SK-N-SH (cell line): Measurements from ENCODE around the gene SMARCD3. TPM values are rescaled to one million over a fixed set of nuclear protein-coding genes. Genes with fewer than 3 reads are reported as not detected.

Experiments
- CTCF ChIA-PET: fragments of 300-600, 350-600 bp; formaldehyde crosslinking; extraction: SDS; loops from one replicate; lab custom pipeline; 2021; lab: Yijun Ruan, JAX
- POLR2A ChIA-PET: fragments of 350-600 bp; sonication (Branson Sonifier 250); formaldehyde crosslinking; extraction: SDS; loops from one replicate; lab custom pipeline; 2020; ENCODE audit warnings: antibody characterized with exemption, inconsistent platforms; lab: Yijun Ruan, JAX
- DNase-seq: peaks from one replicate; pipeline ENCODE4 v3.0.0; 2012
- H2AFZ ChIP-seq: fragments of 200-600 bp; sonication (generic); 2 replicates; pipeline ENCODE4 v1.8.1; 2016; ENCODE audit warnings: antibody characterized with exemption, mild to moderate bottlenecking, low read depth
- H3F3A ChIP-seq: fragments of 200-600 bp; sonication (generic); replicated peaks from 2 replicates; pipeline ENCODE3; 2016; ENCODE audit warnings: antibody characterized with exemption, mild to moderate bottlenecking; ENCODE audit not compliant: insufficient read depth
- H3K27ac ChIP-seq, 2 experiments: fragments of 200-500 bp in 1 of 2; fragments of 200-600 bp in 1 of 2; sonication (Bioruptor generic) in 1 of 2; sonication (generic), shearing (Covaris generic) in 1 of 2; 2 replicates each; pipeline versions ENCODE4 v1.5.1 to v1.6.1; 2014 to 2016; ENCODE audit warnings: low read depth in 2 of 2, inconsistent platforms in 1 of 2, low read length in 1 of 2, mild to moderate bottlenecking in 1 of 2, mixed read lengths in 1 of 2
- H3K27me3 ChIP-seq: fragments of 200-600 bp; sonication (generic), shearing (Covaris generic); 2 replicates; pipeline ENCODE4 v1.6.1; 2016; ENCODE audit warnings: mixed run types; ENCODE audit not compliant: insufficient read depth
- H3K36me3 ChIP-seq, 2 experiments: fragments of 200-500 bp in 1 of 2; fragments of 200-600 bp in 1 of 2; sonication (Bioruptor generic) in 1 of 2; sonication (generic) in 1 of 2; replicated peaks in 1 of 2; 2 replicates each; pipeline versions ENCODE3 to v1.5.1; 2014 to 2016; ENCODE audit warnings: low read length in 1 of 2, mild to moderate bottlenecking in 1 of 2; ENCODE audit not compliant: insufficient read depth in 2 of 2, control insufficient read depth in 1 of 2
- H3K4me1 ChIP-seq, 2 experiments: fragments of 200-500 bp in 1 of 2; fragments of 200-600 bp in 1 of 2; sonication (Bioruptor generic) in 1 of 2; sonication (generic), shearing (Covaris generic) in 1 of 2; 2 replicates each; pipeline versions ENCODE4 v1.5.1 to v1.6.1; 2014 to 2016; ENCODE audit warnings: low read depth in 1 of 2, low read length in 1 of 2, mixed run types in 1 of 2; ENCODE audit not compliant: insufficient read depth in 2 of 2, control insufficient read depth in 1 of 2
- H3K4me2 ChIP-seq: fragments of 200-600 bp; sonication (generic), shearing (Covaris generic); 2 replicates; pipeline ENCODE4 v1.6.1; 2017; ENCODE audit warnings: mixed run types
- H3K4me3 ChIP-seq, 2 experiments: fragments of 200-500 bp in 1 of 2; fragments of 200-600 bp in 1 of 2; sonication (Bioruptor generic) in 1 of 2; sonication (generic), shearing (Covaris generic) in 1 of 2; 2 replicates each; pipeline versions ENCODE4 v1.5.1 to v1.8.1; 2014 to 2016; ENCODE audit warnings: low read depth in 2 of 2, inconsistent platforms in 1 of 2, low read length in 1 of 2, mild to moderate bottlenecking in 1 of 2, mixed read lengths in 1 of 2, moderate library complexity in 1 of 2
- H3K79me2 ChIP-seq: fragments of 200-600 bp; sonication (generic); 2 replicates; pipeline ENCODE4 v1.8.1; 2017; ENCODE audit warnings: mild to moderate bottlenecking; ENCODE audit not compliant: insufficient read depth
- H3K9ac ChIP-seq: fragments of 200-600 bp; sonication (generic); 2 replicates; pipeline ENCODE4 v1.6.1; 2017; ENCODE audit warnings: mixed run types
- H3K9me2 ChIP-seq: fragments of 200-600 bp; sonication (generic); 2 replicates; pipeline ENCODE4 v1.6.1; 2017; ENCODE audit warnings: mixed run types
- H3K9me3 ChIP-seq: fragments of 200-600 bp; sonication (generic); 2 replicates; pipeline ENCODE4 v1.6.1; 2017; ENCODE audit warnings: mixed run types, mild to moderate bottlenecking, moderate library complexity
- H4K20me1 ChIP-seq: fragments of 200-600 bp; sonication (generic); 2 replicates; pipeline ENCODE4 v1.6.1; 2017; ENCODE audit warnings: mild to moderate bottlenecking, mixed run types; ENCODE audit not compliant: insufficient read depth
- ELF1 ChIP-seq: IDR thresholded peaks from 2 replicates; pipeline ENCODE4 v1.4.0; 2012
- EP300 ChIP-seq, 2 experiments: IDR thresholded peaks; 2 replicates each; pipeline versions ENCODE4 v1.4.0 to v1.6.1; 2012; ENCODE audit warnings: borderline replicate concordance in 1 of 2, low read depth in 1 of 2, low read length in 1 of 2
- EZH2phosphoT487 ChIP-seq: fragments of 200-600 bp; sonication (generic); IDR thresholded peaks from 2 replicates; pipeline ENCODE4 v1.6.1; 2017; ENCODE audit warnings: low read depth, mixed run types, mild to moderate bottlenecking, antibody characterized with exemption, moderate library complexity, borderline replicate concordance
- FOSL2 ChIP-seq: IDR thresholded peaks from 2 replicates; pipeline ENCODE4 v1.4.0; 2012; ENCODE audit warnings: low read depth, mild to moderate bottlenecking, moderate library complexity, borderline replicate concordance
- FOXJ3 ChIP-seq: sonication (generic); formaldehyde crosslinking; IDR thresholded peaks from 2 replicates; pipeline ENCODE4 v1.5.1; 2020; ENCODE audit warnings: mild to moderate bottlenecking, missing genetic modification reagents
- GABPA ChIP-seq: IDR thresholded peaks from 2 replicates; pipeline ENCODE4 v1.4.0; 2012; ENCODE audit warnings: low read depth, mild to moderate bottlenecking
- MEF2A ChIP-seq: IDR thresholded peaks from 2 replicates; pipeline ENCODE4 v1.4.0; 2012; ENCODE audit warnings: low read depth, borderline replicate concordance
- NFIC ChIP-seq: IDR thresholded peaks from 2 replicates; pipeline ENCODE4 v1.4.0; 2012; ENCODE audit warnings: borderline replicate concordance
- NRF1 ChIP-seq: IDR thresholded peaks from 2 replicates; pipeline ENCODE4 v1.6.1; 2012; ENCODE audit warnings: low read depth, mild to moderate bottlenecking, low read length
- POLR2AphosphoS5 ChIP-seq: IDR thresholded peaks from 2 replicates; pipeline ENCODE4 v1.6.1; 2012; ENCODE audit warnings: low read depth, low read length
- RAD21 ChIP-seq: IDR thresholded peaks from 2 replicates; pipeline ENCODE4 v1.6.1; 2012; ENCODE audit warnings: mild to moderate bottlenecking, low read length
- SIN3A ChIP-seq: IDR thresholded peaks from 2 replicates; pipeline ENCODE4 v1.6.1; 2012; ENCODE audit warnings: low read depth, mild to moderate bottlenecking, low read length, moderate library complexity, borderline replicate concordance
- TCF12 ChIP-seq: IDR thresholded peaks from 2 replicates; pipeline ENCODE4 v1.4.0; 2012
- TEAD4 ChIP-seq: IDR thresholded peaks from 2 replicates; pipeline ENCODE4 v1.4.0; 2012; ENCODE audit warnings: mild to moderate bottlenecking, borderline replicate concordance; ENCODE audit not compliant: insufficient read depth
- USF2 ChIP-seq: fragments of 150-350 bp; IDR thresholded peaks from 2 replicates; pipeline ENCODE4 v1.6.1; 2017; ENCODE audit warnings: antibody characterized with exemption, low read length, low read depth, borderline replicate concordance
- YY1 ChIP-seq: IDR thresholded peaks from 2 replicates; pipeline ENCODE4 v1.4.0; 2012; ENCODE audit warnings: low read depth, mild to moderate bottlenecking
- WGBS: methylation state at CpG from one replicate; pipeline ENCODE4 v1.1.6; 2017; ENCODE audit warnings: low lambda C conversion rate; 5-methylcytosine and 5-hydroxymethylcytosine counted together
- polyA plus RNA-seq, 3 experiments: library from polyadenylated mRNA; depleted of rRNA; stranded (reverse); fragments of >200 nt; gene quantifications; 2 replicates each; pipeline ENCODE4 v1.2.3, GENCODE V29; 2012
- TF ChIP-seq, protein P1 (sequence below): fragments of 150-350 bp; IDR thresholded peaks from 2 replicates; pipeline ENCODE4 v1.6.1; 2016; ENCODE audit warnings: mild to moderate bottlenecking, low read depth, low read length
- TF ChIP-seq, protein P2 (sequence below): IDR thresholded peaks from 2 replicates; pipeline ENCODE4 v1.4.0; 2012; ENCODE audit warnings: low read depth
- TF ChIP-seq, protein P3 (sequence below): IDR thresholded peaks from 2 replicates; pipeline ENCODE4 v1.4.0; 2012; ENCODE audit warnings: low read depth, borderline replicate concordance
- TF ChIP-seq, protein P4 (sequence below): IDR thresholded peaks from 2 replicates; pipeline ENCODE4 v1.6.1; 2012; ENCODE audit warnings: mild to moderate bottlenecking, low read depth, low read length, moderate library complexity

Gene SMARCD3
- polyA plus RNA-seq, 1 of the 3 experiments (the other 2 are of a cell fraction) = 62.8 TPM

GRCh38 chr7:151202836-151203235 lies 45.7 kb downstream of the SMARCD3 start (continued):
- no peak for TF ChIP-seq EP300 (IDR thresholded peaks at IDR 0.05; ENCODE audit: borderline replicate concordance in 1 of 2, low read depth in 1 of 2, low read length in 1 of 2)
- TF ChIP-seq EZH2phosphoT487 = no peak
- no peak for TF ChIP-seq FOXJ3
- no peak for TF ChIP-seq TCF12

- H3K4me2 ChIP-seq = no peak overlapping the region
- WGBS = 31% methylated on average over 4 of the region's 4 CpGs
- H3K27me3 ChIP-seq = peaks cover 72% of the 10 kb centered on the region
- no peak overlapping the region for H3K4me3 ChIP-seq
- H3K9me3 ChIP-seq = no peaks in the 10 kb centered on the region
- DNase-seq = no peak
- no peaks in the 10 kb centered on the region for H4K20me1 ChIP-seq
- H3K36me3 ChIP-seq = no peaks in the 10 kb centered on the region
- ChIA-PET CTCF (no interaction called here), POLR2A (no interaction called here)
- no peaks in the 10 kb centered on the region for H3K9me2 ChIP-seq
- no peak overlapping the region for H3K27ac ChIP-seq
- H3F3A ChIP-seq = no peaks in the 10 kb centered on the region
- no peaks in the 10 kb centered on the region for H3K79me2 ChIP-seq
- H3K4me1 ChIP-seq = no peaks in the 10 kb centered on the region
- TF ChIP-seq, protein P1, sequence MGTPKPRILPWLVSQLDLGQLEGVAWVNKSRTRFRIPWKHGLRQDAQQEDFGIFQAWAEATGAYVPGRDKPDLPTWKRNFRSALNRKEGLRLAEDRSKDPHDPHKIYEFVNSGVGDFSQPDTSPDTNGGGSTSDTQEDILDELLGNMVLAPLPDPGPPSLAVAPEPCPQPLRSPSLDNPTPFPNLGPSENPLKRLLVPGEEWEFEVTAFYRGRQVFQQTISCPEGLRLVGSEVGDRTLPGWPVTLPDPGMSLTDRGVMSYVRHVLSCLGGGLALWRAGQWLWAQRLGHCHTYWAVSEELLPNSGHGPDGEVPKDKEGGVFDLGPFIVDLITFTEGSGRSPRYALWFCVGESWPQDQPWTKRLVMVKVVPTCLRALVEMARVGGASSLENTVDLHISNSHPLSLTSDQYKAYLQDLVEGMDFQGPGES = no peak
- no peak for TF ChIP-seq TCF12
- TF ChIP-seq POLR2AphosphoS5 = no peak
- no peak overlapping the region for H3K9ac ChIP-seq
- H2AFZ ChIP-seq = no peak overlapping the region
Measured at GRCh38 chr7:151201751-151202150, 46.7 kb downstream of the SMARCD3 start.

DNA sequence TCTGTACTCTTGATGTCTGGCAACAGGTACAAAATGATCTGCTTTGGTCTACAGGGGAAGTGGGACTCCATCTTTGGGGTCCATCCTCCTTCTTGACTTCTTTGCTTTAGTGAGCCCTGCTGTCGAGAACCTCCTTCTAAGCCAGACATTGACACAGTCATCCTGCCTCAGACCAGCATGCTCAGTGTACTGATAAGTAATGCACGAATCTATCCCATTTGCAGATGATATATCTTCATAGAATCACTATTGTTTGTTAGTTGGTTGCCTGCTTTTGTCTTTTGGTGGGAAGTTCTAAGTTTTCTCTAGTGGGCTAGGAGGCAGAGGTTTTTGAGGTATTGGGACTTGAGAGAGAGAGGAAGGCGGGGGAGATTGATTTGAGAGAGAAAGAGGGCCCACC lies 47.1 kb downstream of the SMARCD3 start:
- H4K20me1 ChIP-seq = no peaks in the 10 kb centered on the region
- TF ChIP-seq YY1 = no peak
- TF ChIP-seq, protein P2, sequence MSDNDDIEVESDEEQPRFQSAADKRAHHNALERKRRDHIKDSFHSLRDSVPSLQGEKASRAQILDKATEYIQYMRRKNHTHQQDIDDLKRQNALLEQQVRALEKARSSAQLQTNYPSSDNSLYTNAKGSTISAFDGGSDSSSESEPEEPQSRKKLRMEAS = no peak
- no peak for TF ChIP-seq GABPA
- TF ChIP-seq USF2 = no peak
- no peak for TF ChIP-seq TEAD4
- TF ChIP-seq RAD21 = no peak
- TF ChIP-seq, protein P3, sequence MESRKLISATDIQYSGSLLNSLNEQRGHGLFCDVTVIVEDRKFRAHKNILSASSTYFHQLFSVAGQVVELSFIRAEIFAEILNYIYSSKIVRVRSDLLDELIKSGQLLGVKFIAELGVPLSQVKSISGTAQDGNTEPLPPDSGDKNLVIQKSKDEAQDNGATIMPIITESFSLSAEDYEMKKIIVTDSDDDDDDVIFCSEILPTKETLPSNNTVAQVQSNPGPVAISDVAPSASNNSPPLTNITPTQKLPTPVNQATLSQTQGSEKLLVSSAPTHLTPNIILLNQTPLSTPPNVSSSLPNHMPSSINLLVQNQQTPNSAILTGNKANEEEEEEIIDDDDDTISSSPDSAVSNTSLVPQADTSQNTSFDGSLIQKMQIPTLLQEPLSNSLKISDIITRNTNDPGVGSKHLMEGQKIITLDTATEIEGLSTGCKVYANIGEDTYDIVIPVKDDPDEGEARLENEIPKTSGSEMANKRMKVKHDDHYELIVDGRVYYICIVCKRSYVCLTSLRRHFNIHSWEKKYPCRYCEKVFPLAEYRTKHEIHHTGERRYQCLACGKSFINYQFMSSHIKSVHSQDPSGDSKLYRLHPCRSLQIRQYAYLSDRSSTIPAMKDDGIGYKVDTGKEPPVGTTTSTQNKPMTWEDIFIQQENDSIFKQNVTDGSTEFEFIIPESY = no peak
- TF ChIP-seq ELF1 = no peak
- TF ChIP-seq, protein P4, sequence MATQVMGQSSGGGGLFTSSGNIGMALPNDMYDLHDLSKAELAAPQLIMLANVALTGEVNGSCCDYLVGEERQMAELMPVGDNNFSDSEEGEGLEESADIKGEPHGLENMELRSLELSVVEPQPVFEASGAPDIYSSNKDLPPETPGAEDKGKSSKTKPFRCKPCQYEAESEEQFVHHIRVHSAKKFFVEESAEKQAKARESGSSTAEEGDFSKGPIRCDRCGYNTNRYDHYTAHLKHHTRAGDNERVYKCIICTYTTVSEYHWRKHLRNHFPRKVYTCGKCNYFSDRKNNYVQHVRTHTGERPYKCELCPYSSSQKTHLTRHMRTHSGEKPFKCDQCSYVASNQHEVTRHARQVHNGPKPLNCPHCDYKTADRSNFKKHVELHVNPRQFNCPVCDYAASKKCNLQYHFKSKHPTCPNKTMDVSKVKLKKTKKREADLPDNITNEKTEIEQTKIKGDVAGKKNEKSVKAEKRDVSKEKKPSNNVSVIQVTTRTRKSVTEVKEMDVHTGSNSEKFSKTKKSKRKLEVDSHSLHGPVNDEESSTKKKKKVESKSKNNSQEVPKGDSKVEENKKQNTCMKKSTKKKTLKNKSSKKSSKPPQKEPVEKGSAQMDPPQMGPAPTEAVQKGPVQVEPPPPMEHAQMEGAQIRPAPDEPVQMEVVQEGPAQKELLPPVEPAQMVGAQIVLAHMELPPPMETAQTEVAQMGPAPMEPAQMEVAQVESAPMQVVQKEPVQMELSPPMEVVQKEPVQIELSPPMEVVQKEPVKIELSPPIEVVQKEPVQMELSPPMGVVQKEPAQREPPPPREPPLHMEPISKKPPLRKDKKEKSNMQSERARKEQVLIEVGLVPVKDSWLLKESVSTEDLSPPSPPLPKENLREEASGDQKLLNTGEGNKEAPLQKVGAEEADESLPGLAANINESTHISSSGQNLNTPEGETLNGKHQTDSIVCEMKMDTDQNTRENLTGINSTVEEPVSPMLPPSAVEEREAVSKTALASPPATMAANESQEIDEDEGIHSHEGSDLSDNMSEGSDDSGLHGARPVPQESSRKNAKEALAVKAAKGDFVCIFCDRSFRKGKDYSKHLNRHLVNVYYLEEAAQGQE = no peak
- no peak for TF ChIP-seq SIN3A
- TF ChIP-seq NFIC = no peak
- TF ChIP-seq FOSL2 = no peak
- TF ChIP-seq MEF2A = no peak
- TF ChIP-seq NRF1 = no peak
- TF ChIP-seq, all 33 proteins: peak for 0
- Histone ChIP-seq H3K4me2 (no peak overlapping the region), H3K27me3 (peaks cover 76% of the 10 kb centered on the region), H3F3A (no peaks in the 10 kb centered on the region), H3K9me2 (no peaks in the 10 kb centered on the region), H3K79me2 (no peaks in the 10 kb centered on the region), H3K4me3 (no peak overlapping the region), H3K36me3 (no peaks in the 10 kb centered on the region), H3K27ac (no peak overlapping the region), H2AFZ (no peak overlapping the region), H3K4me1 (no peaks in the 10 kb centered on the region), H3K9me3 (no peaks in the 10 kb centered on the region), H3K9ac (no peak overlapping the region)
- 21% methylated on average over 3 of the region's 3 CpGs for WGBS
- POLR2A ChIA-PET = no interaction called here
- CTCF ChIA-PET = no interaction called here
- DNase-seq = no peak
